K562 (cell line): ENCODE data around the gene TMEM63C. TPM values are rescaled to one million over a fixed set of nuclear protein-coding genes. Genes with fewer than 3 reads are reported as not detected.
A peak's percentile ranks its signal among the peaks of the same experiment; 100 is the strongest.

Experiments
- ATAC-seq: fragments of 200-7000 bp; cut with Tn5 transposase; 3 replicates; pipeline ENCODE4 v1.9.1; 2020; ENCODE audit warnings: moderate library complexity
- BruUV-seq: library from RNA; stranded (reverse); fragments of 400-500 nt; replicated peaks from 2 replicates; lab custom pipeline; 2021; lab: Mats Ljungman, UMichigan
- CTCF ChIA-PET: fragments of 300-600 bp; formaldehyde crosslinking; extraction: SDS; loops from one replicate; lab custom pipeline; 2021; ENCODE audit warnings: low intra/inter-chr PET ratio; lab: Yijun Ruan, JAX
- POLR2A ChIA-PET: fragments of 300-600, 350-650 bp; sonication (Branson Sonifier 250); formaldehyde crosslinking; extraction: SDS; loops from one replicate; lab custom pipeline; 2021; ENCODE audit warnings: antibody characterized with exemption, inconsistent platforms; lab: Yijun Ruan, JAX
- DNase-seq, 4 experiments: peaks; one replicate each; pipeline versions ENCODE4 v3.0.0 to v3.0.0-alpha.2; 2011 to 2018; ENCODE audit warnings: low spot score in 3 of 4, mixed read lengths in 3 of 4; ENCODE audit errors: extremely low read depth in 1 of 4
- FAIRE-seq: peaks from 2 replicates; lab custom pipeline; 2011; peaks lifted over from hg19 to GRCh38; lab: Jason Lieb, UNC
- H2AFZ ChIP-seq: 2 replicates; pipeline ENCODE4 v1.6.0; 2011; ENCODE audit warnings: low read depth, low read length, control low read depth, inconsistent platforms
- H3K27ac ChIP-seq: fragments of 200-600 bp; 3 replicates; pipeline ENCODE4 v1.8.0; 2011; ENCODE audit warnings: low read depth, mild to moderate bottlenecking, control low read depth, inconsistent platforms, low read length, moderate library complexity, mixed read lengths; ENCODE audit errors: extremely low read depth
- H3K27me3 ChIP-seq, 2 experiments: fragments of 300-600 bp in 1 of 2; 2 replicates in 1 of 2; 3 replicates in 1 of 2; pipeline versions ENCODE4 v1.6.0 to v1.8.0; 2011; ENCODE audit warnings: inconsistent platforms in 2 of 2, low read length in 2 of 2, mild to moderate bottlenecking in 1 of 2, mixed read lengths in 1 of 2, moderate library complexity in 1 of 2; ENCODE audit not compliant: control insufficient read depth in 2 of 2, insufficient read depth in 2 of 2
- H3K36me3 ChIP-seq: fragments of 300-600 bp; 3 replicates; pipeline ENCODE4 v1.8.0; 2011; ENCODE audit warnings: mild to moderate bottlenecking, low read length, inconsistent platforms; ENCODE audit not compliant: control insufficient read depth, insufficient read depth
- H3K4me1 ChIP-seq, 2 experiments: fragments of 200-600 bp in 1 of 2; replicated peaks in 1 of 2; 2 replicates in 1 of 2; 3 replicates in 1 of 2; pipeline versions ENCODE4 v1.5.1 to v1.8.0; 2011; ENCODE audit warnings: inconsistent platforms in 2 of 2, low read length in 2 of 2, mild to moderate bottlenecking in 1 of 2, mixed read lengths in 1 of 2, moderate library complexity in 1 of 2; ENCODE audit not compliant: control insufficient read depth in 2 of 2, insufficient read depth in 2 of 2
- H3K4me2 ChIP-seq: 2 replicates; pipeline ENCODE4 v1.6.1; 2011; ENCODE audit warnings: low read length, control low read depth, inconsistent platforms, mixed read lengths; ENCODE audit not compliant: insufficient read depth
- H3K4me3 ChIP-seq: fragments of 200-600 bp; sonication (generic), shearing (Covaris generic); 2 replicates; pipeline ENCODE4 v1.5.1; 2016; ENCODE audit warnings: control low read depth, inconsistent platforms
- H3K79me2 ChIP-seq: fragments of 200-600 bp; 3 replicates; pipeline ENCODE4 v1.8.0; 2011; ENCODE audit warnings: low read length, inconsistent platforms; ENCODE audit not compliant: control insufficient read depth, insufficient read depth
- H3K9ac ChIP-seq, 2 experiments: 2 replicates each; pipeline versions ENCODE4 v1.6.0 to v1.6.1; 2011; ENCODE audit warnings: low read depth in 2 of 2, low read length in 2 of 2, control low read depth in 1 of 2, inconsistent platforms in 1 of 2, mild to moderate bottlenecking in 1 of 2, mixed read lengths in 1 of 2; ENCODE audit not compliant: insufficient read depth in 1 of 2
- H3K9me1 ChIP-seq: one replicate; pipeline ENCODE4 v1.6.0; 2011; ENCODE audit warnings: inconsistent platforms, mild to moderate bottlenecking, low read length, moderate library complexity; ENCODE audit not compliant: control insufficient read depth, insufficient read depth
- H3K9me3 ChIP-seq: replicated peaks from 2 replicates; pipeline ENCODE4 v1.5.1; 2011; ENCODE audit warnings: low read depth, low read length, inconsistent platforms; ENCODE audit not compliant: control insufficient read depth, insufficient read depth
- H4K20me1 ChIP-seq: replicated peaks from 2 replicates; pipeline ENCODE4 v1.6.1; 2011; ENCODE audit warnings: low read length, inconsistent platforms, mixed read lengths; ENCODE audit not compliant: control insufficient read depth, insufficient read depth
- BRD9 ChIP-seq: fragments of 450-650 bp; IDR thresholded peaks from 2 replicates; pipeline ENCODE4 v1.6.1; 2018; ENCODE audit warnings: low read depth; ENCODE audit not compliant: partially characterized antibody
- RHOXF2B ChIP-seq: fragments of 250-450 bp; sonication (Bioruptor Pico); conservative IDR thresholded peaks from 2 replicates; pipeline ENCODE4 v1.5.1; 2021
- SLC30A9 ChIP-seq: fragments of 250-450 bp; sonication (Bioruptor Pico); IDR thresholded peaks from 2 replicates; pipeline ENCODE4 v1.8.0; 2022; ENCODE audit warnings: mild to moderate bottlenecking, moderate library complexity
- WGBS: fragments of 100-300 bp; shearing (Covaris generic); methylation state at CpG from one replicate; pipeline ENCODE4 v1.1.6; 2016; ENCODE audit warnings: low coverage, mixed read lengths; ENCODE audit not compliant: insufficient coverage; ENCODE audit errors: missing lambda C conversion rate; 5-methylcytosine and 5-hydroxymethylcytosine counted together
- in situ Hi-C: fragments of 300-500 bp; cut with MboI; formaldehyde crosslinking; loops from 4 replicates; pipeline ENCODE4 v1.15.0; 2018; ENCODE audit warnings: inconsistent platforms, mixed read lengths
- intact Hi-C: fragments of 100-400 bp; cut with micrococcal nuclease; formaldehyde crosslinking; loops from 2 replicates; pipeline ENCODE4 v1.14.2; 2022
- polyA plus RNA-seq, 8 experiments: library from polyadenylated mRNA; depleted of rRNA in 4 of 8; stranded (reverse) in 5 of 8; unstranded in 3 of 8; fragments of >200 nt; fragmentation: Nextera tagmentation in 2 of 8; fragmentation: Illumina TruSeq in 1 of 8; extraction: Ambion mirVana in 2 of 8; extraction: Trizol in 1 of 8; gene quantifications; 2 replicates each; pipeline versions ENCODE4 v1.2.1 to v1.2.3, GENCODE V29; 2011 to 2014; ENCODE audit warnings: inconsistent platforms in 1 of 8, missing spikeins in 1 of 8
- total RNA-seq, 7 experiments: library from RNA; depleted of rRNA in 6 of 7; stranded (reverse); fragments of >200 nt in 6 of 7; fragmentation: Illumina TruSeq in 2 of 7; extraction: Trizol in 2 of 7; gene quantifications; 2 replicates each; pipeline versions ENCODE4 v1.2.1 to v1.2.3, GENCODE V29; 2011 to 2021; ENCODE audit warnings: low replicate concordance in 1 of 7
- TF ChIP-seq, protein P1 (sequence below), 3 experiments: IDR thresholded peaks in 2 of 3; conservative IDR thresholded peaks in 1 of 3; 2 replicates each; pipeline ENCODE4 v1.5.1; 2011 to 2012; ENCODE audit warnings: low read length in 3 of 3, mild to moderate bottlenecking in 3 of 3, control low read depth in 2 of 3, improper control_type of control experiment in 1 of 3, inconsistent platforms in 1 of 3, low read depth in 1 of 3, mixed read lengths in 1 of 3, moderate library complexity in 1 of 3; ENCODE audit not compliant: insufficient read depth in 2 of 3

TMEM63C gene
- total and polyA plus RNA-seq, 9 of the 15 experiments (the other 6 are each of a cell fraction or from before 2014, with no cell fraction given): 0.07 TPM; not detected in 8

- no peak for FAIRE-seq
- CTCF ChIA-PET: no interaction called here
- intact Hi-C loops: no loop called here
Observed at GRCh38 chr14:77245820-77246219, 64.2 kb downstream of the TMEM63C start.

More at GRCh38 chr14:77245820-77246219, 64.2 kb downstream of the TMEM63C start:
- in situ Hi-C loops: no loop called here
- POLR2A ChIA-PET: no interaction called here
- Histone ChIP-seq H4K20me1 (peaks cover 5% of the 10 kb centered on the region; the same call in 1 of the 2 replicates), H3K9ac (no peak overlapping the region), H3K79me2 (no peaks in the 10 kb centered on the region), H3K9me3 (no peaks in the 10 kb centered on the region), H3K27me3 (peaks cover 0 to 22% of the 10 kb centered on the region in 2 experiments; a peak in 1 of 5 replicates), H3K9me1 (no peaks in the 10 kb centered on the region)
- BruUV-seq: no TSS peak
- no peak for DNase-seq
- TF ChIP-seq RHOXF2B (CRISPR knock-in tag) (no peak), SLC30A9 (no peak), BRD9 (no peak)
- TF ChIP-seq, protein P1, sequence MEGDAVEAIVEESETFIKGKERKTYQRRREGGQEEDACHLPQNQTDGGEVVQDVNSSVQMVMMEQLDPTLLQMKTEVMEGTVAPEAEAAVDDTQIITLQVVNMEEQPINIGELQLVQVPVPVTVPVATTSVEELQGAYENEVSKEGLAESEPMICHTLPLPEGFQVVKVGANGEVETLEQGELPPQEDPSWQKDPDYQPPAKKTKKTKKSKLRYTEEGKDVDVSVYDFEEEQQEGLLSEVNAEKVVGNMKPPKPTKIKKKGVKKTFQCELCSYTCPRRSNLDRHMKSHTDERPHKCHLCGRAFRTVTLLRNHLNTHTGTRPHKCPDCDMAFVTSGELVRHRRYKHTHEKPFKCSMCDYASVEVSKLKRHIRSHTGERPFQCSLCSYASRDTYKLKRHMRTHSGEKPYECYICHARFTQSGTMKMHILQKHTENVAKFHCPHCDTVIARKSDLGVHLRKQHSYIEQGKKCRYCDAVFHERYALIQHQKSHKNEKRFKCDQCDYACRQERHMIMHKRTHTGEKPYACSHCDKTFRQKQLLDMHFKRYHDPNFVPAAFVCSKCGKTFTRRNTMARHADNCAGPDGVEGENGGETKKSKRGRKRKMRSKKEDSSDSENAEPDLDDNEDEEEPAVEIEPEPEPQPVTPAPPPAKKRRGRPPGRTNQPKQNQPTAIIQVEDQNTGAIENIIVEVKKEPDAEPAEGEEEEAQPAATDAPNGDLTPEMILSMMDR (IDR thresholded peaks at IDR 0.05 in 2 of 3, conservative IDR thresholded peaks at IDR 0.05 in 1 of 3; ENCODE audit: insufficient read depth in 2 of 3, low read depth in 1 of 3, low read length in 3 of 3): peak; percentile 12 to 25 (median 22); a peak in 2 of 6 replicates
- TF ChIP-seq, all 486 proteins: peak for 1
- Histone ChIP-seq H3K36me3 (no peaks in the 10 kb centered on the region), H3K4me3 (no peak overlapping the region), H2AFZ (no peak overlapping the region), H3K4me1 (no peaks in the 10 kb centered on the region), H3K4me2 (no peak overlapping the region), H3K27ac (no peak overlapping the region)
- ATAC-seq: peak; percentile 56
- WGBS: 0% methylated on average over 4 of the region's 4 CpGs
